K562 (cell line): ENCODE results near the gene KIF1A.

ENCODE experiments used
- ARNT ChIP-seq, 2 experiments: fragments of 450-650 bp; IDR thresholded peaks; 2 replicates each; pipeline ENCODE4 v1.6.1; 2016; ENCODE audit warnings: mild to moderate bottlenecking in 1 of 2
- BHLHE40 ChIP-seq: IDR thresholded peaks from 2 replicates; pipeline ENCODE4 v1.6.1; 2011; ENCODE audit warnings: low read length, improper control_type of control experiment
- CTCF ChIP-seq, 3 experiments: IDR thresholded peaks in 2 of 3; conservative IDR thresholded peaks in 1 of 3; 2 replicates each; pipeline ENCODE4 v1.5.1; 2011 to 2012; ENCODE audit warnings: low read length in 3 of 3, mild to moderate bottlenecking in 3 of 3, control low read depth in 2 of 3, improper control_type of control experiment in 1 of 3, inconsistent platforms in 1 of 3, low read depth in 1 of 3, mixed read lengths in 1 of 3, moderate library complexity in 1 of 3; ENCODE audit not compliant: insufficient read depth in 2 of 3
- EZH2 ChIP-seq: IDR thresholded peaks from 2 replicates; pipeline ENCODE4 v1.6.1; 2012; ENCODE audit warnings: low read depth, mild to moderate bottlenecking, inconsistent platforms, low read length, borderline replicate concordance
- GABPA ChIP-seq: fragments of 200-800 bp; sonication (Bioruptor generic); conservative IDR thresholded peaks from 2 replicates; pipeline ENCODE4 v1.6.1; 2016; ENCODE audit warnings: low read depth, missing genetic modification characterization, missing compliant biosample characterization
- POLR2AphosphoS5 ChIP-seq: IDR thresholded peaks from 2 replicates; pipeline ENCODE4 v1.6.1; 2011; ENCODE audit warnings: mild to moderate bottlenecking, low read depth, low read length, moderate library complexity; ENCODE audit not compliant: control insufficient read depth, insufficient read depth
- SRSF3 ChIP-seq: fragments of 200-400 bp; formaldehyde crosslinking; IDR thresholded peaks from 2 replicates; pipeline ENCODE4 v1.6.1; 2016; ENCODE audit warnings: mild to moderate bottlenecking, low read length, moderate library complexity; ENCODE audit not compliant: insufficient read depth
- UBTF ChIP-seq, 2 experiments: IDR thresholded peaks; 2 replicates each; pipeline ENCODE4 v1.6.1; 2012; ENCODE audit warnings: improper control_type of control experiment in 2 of 2, low read depth in 2 of 2, low read length in 2 of 2, borderline replicate concordance in 1 of 2
- ZNF224 ChIP-seq: sonication (generic); formaldehyde crosslinking; IDR thresholded peaks from 2 replicates; pipeline ENCODE4 v1.8.0; 2022; ENCODE audit warnings: mild to moderate bottlenecking, missing genetic modification reagents
- ZNF408 ChIP-seq: fragments of 250-450 bp; sonication (Bioruptor Pico); IDR thresholded peaks from 2 replicates; pipeline ENCODE4 v1.4.0; 2020; ENCODE audit warnings: low read depth, mild to moderate bottlenecking, moderate library complexity

- TF ChIP-seq ZNF224 (CRISPR knock-in tag) (no peak), ARNT (IDR thresholded peaks at IDR 0.05) (no peak), ZNF408 (CRISPR knock-in tag) (no peak), POLR2AphosphoS5 (no peak), SRSF3 (no peak), EZH2 (no peak), GABPA (tag) (no peak), UBTF (IDR thresholded peaks at IDR 0.05; ENCODE audit: borderline replicate concordance in 1 of 2, low read depth in 2 of 2, low read length in 2 of 2) (no peak), CTCF (IDR thresholded peaks at IDR 0.05 in 2 of 3, conservative IDR thresholded peaks at IDR 0.05 in 1 of 3; ENCODE audit: insufficient read depth in 2 of 3, low read depth in 1 of 3, low read length in 3 of 3) (no peak), BHLHE40 (no peak)
Measured at GRCh38 chr2:240825476-240825875, 5.5 kb upstream of the KIF1A start.
